GM18511 (cell line): ENCODE measurements around the gene APC2.
"Not testable (repeated sequence)": the region's sequence is repeated elsewhere in the genome, so short reads cannot be mapped to it uniquely, and the experiment has no call there.

Experiments used
- ATAC-seq: cut with Tn5 transposase; IDR thresholded peaks from one replicate; pipeline ENCODE4 v1.9.1; 2021; ENCODE audit warnings: mild to moderate bottlenecking, moderate library complexity; ENCODE audit not compliant: unreplicated experiment

APC2 gene

DNA sequence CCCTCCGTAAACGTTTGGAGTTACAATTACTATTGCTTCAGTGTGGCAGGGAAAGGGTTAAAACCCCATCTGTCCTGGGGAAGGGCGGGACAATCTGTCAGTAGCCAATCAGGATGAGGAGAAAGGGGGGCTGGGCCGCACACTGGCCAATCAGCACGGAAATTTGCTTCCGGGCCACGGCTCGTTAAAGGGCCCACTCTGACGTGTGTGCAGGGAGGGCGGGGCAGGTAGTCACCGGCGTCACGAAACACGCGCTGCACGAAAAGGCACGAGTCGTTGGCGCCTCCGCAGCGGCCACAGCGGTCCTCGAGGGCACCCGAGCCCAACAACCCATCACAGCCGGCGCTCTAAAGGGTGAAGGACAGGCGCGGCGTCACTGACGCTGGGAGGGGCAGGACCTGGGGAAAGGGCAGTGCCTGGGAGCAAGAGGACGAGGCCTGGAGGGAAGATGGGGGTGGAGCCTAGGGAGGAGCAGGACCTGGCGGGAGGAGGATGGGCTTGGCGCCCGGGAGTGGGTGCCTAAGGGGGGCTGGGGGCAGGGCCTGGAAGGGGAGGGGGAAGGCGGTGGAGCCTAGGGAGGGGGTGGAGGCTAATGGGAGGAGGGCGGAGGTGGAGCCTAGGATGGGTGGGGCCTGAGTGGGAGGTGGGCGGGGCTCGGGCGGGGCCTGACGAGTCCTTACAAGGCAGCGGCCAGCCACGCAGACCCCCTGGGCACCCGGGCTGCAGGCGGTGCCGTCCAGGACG is 58.0 kb downstream of the APC2 start:
- no peak for ATAC-seq

- no peak for ATAC-seq
Observed at GRCh38 chr19:1508507-1508856, 58.6 kb downstream of the APC2 start.

DNA sequence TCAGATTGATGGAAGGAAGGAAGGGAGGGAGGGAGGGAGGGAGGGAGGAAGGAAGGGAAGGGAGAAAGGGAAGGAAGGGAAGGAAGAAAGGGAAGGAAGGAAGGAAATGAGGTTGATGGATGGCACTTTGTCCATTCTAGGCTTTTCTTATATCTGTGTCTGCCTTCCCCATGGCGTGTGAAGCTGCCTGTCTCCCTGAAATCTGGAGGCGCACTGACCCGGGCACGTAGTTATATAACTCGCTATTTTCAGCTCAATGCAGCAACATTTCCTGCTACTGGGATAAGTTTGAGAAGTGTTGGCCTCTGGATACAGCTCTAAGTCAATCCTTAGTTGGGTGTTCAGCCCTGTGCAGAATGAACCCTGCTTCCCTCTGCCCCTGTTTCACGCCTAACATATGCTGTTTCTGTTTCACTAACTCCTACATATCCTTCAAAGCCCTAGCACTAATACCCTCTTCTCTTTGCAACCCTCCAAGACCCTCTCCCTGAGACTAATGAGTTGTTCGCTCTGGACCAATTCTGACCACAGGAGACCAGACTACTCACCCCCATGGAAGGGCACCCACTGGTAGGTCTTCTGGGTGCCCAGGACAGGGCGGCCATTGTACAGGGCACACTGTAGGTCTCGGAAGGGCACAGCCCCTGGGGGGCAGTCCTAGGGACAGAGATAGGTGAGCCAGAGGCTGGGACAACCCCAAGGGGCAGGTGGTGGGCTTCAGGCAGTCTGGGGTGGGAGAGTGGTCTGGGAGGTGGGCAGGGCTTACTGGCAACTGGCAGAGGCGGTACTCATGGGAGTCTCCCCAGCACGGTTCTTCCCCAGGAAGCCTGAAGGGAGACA is 59.9 kb downstream of the APC2 start:
- no peak for ATAC-seq

DNA sequence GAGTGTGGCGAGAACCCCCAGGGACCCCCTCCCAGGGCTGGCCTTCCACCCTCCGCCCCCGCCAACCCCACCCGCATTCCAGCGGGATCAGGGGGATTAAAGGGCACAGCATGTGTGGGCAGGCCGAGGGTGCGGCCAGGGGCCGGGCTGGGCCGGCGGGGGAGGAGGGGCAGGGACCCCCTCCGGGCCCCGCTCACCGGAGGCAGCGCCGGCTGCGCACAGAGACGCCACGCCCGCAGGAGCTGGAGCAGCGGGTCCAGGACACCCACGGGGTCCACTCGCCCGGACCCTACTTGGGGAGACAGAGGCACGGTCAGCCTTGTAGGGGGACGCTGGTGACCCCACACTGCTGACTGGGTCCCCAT is 60.5 kb downstream of the APC2 start:
- ATAC-seq, result no peak

GRCh38 chr19:1510807-1511206 is 60.9 kb downstream of the APC2 start:
- no peak for ATAC-seq

DNA sequence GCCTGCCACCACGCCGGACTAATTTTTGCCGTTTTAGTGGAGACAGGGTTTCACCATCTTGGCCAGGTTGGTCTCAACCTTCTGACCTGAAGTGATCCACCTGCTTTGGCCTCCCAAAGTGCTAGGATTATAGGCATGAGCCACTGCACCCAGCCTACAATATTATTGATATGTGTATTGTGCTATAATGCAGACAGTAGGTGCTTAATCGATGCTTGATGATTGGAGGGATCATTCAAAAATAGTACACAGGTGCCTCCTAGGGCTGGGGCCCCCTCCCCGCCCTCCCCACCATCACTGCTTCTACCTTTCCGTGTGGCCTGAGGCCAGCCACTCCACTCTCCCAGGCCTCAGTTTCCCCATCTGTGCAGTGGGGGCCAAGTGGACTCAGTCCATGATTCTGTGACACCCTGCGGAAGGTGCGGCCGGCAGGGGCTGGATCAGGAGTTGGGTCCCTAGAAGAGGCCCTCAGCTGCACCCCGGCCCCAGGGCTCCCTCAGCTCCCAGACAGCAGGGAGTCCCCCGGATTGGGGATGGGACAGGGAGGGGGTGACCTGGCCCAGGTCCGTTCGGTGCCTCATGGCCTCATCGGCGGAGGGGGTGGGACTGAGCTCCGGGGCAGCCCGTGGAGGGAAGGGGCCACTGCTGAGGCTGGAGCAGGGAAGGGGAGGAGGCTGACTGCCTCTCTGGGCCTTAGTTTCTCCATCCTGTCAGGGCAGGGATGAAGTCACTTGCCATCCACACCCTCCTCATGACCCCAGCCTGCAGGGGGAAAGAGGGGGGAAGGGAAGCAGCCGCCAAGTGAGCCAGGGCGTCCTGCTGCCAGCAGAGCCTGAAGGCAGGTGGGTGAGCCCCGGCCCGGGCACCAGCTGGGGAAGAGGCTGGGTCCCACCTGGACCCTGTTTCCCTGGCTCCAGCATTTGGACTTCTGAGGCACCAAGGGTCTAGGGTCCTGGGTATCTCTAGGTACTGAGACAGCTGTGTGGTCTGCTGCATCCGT is 61.7 kb downstream of the APC2 start:
- no peak for ATAC-seq

DNA sequence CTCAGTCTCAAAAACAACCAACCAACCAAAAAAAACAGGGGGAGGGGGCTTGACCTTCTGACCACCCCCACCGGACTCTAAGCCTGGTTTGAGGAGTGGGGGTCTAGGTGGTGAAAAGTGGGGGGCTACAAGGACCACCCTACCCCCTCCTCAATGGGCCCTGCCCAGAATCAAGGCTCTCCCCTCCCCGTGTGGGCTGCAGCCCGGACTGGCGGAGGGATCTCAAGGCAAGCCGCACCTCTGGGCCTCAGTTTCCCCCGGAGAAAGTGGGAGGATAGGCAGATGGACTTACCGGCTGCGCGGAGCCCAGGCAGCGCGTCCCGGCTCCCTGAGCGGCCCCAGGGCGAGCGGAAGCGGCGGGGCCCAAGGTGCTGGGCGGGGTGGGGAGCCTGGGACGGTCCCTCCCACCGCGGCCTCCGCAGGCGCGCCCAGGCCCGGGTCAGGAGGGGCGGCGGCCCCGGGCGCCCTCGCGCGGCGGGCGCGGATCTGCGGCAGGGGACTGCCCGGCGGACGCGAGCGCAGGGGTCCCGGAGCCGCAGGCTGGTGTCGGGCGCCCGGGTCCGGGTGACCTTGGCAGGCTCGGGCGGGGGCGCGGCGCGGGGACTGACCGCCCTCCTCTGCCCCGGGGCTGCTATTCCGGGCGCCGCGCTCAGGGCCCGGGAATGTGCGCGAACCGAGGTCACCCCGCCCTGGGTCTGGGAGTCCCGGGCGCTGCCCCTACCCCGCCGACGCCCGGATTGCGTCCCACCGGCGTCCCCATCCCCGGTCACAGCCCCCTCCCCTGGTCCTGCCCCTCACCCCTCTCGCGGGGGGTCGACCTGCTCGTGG is 63.0 kb downstream of the APC2 start, which contains the start of gene ADAMTSL5:
Gene ADAMTSL5 (minus strand): TSS at position 349 of the 828 bp plus-strand sequence. CDS start 2,076 bp downstream, outside the sequence.
- no peak for ATAC-seq

GRCh38 chr19:1513499-1514294 is 63.8 kb downstream of the APC2 start:
- ATAC-seq, result no peak

DNA sequence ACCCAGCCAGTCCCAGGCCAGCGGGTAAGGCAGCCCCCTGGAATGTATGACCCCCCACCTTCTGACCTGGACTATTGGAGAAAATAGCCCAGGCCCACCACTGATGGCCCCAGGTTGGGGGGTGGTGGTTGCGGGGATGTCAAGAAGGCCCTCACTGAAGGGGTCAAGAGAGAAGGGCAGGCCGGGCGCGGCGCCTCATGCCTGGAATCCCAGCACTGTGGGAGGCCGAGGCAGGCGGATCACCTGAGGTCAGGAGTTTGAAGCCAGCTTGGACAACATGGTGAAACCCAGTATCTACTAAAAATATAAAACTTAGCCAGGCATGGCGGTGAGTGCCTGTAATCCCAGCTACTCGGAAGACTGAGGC is 64.4 kb downstream of the APC2 start:
- no peak for ATAC-seq

GRCh38 chr19:1514986-1515721 is 65.2 kb downstream of the APC2 start:
- ATAC-seq, result no peak

DNA sequence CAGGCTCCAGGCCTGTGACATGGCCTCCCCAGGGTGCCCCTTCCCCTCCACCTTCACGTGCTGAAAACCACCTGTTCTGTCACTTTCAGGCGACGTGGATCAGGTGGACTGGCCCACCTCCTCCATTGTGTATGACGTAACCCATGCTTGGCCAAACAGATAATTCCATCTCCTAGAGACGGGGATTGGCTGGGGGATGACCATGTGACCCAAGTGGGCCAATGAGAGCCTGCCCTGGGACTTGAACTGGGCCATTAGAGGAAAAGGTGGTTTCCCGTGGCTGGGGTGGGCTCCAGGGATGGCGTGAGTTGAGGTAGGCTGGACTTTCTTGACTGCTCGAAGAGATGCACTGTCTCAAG is 66.5 kb downstream of the APC2 start:
- ATAC-seq, result no peak

DNA sequence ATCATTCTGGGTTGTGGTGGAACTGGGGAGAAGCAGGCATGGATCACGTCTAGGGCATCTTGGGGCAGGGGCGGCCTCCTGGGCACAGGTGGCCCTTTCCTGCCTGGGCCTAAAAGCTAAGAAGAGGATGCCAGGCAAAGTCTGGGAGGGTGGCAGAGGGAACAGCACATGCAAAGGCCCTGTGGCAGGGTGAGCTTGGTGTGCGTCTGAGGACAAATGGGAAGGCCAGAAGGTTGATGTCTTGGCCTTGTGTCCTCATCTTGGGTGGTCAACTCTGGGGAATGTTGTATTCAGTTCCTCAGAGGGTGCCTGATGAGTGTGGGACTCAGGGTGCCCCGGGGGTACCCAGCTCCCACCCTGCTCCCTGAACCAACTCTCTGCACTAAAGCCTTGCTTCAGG is 68.5 kb downstream of the APC2 start:
- no peak for ATAC-seq

DNA sequence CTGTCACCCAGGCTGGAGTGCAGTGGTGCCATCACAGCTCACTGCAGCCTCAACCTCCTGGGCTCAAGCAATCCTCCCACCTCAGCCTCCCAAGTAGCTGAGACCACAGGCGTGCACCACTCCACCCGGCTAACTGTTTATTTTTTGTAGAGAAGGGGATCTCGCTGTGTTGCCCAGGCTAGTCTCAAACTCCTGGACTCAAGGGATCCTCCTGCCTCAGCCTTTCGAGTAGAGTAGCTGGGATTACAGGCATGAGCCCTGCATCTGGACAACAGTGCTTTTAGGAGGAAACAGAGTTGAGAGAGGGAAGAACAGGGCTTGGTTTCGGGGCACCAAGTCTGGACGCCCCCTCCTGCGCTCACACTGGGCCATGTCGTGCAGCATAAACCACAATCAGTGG is 69.9 kb downstream of the APC2 start:
- ATAC-seq, result not testable (repeated sequence)

GRCh38 chr19:1520203-1520780 is 70.4 kb downstream of the APC2 start:
- no peak for ATAC-seq

DNA sequence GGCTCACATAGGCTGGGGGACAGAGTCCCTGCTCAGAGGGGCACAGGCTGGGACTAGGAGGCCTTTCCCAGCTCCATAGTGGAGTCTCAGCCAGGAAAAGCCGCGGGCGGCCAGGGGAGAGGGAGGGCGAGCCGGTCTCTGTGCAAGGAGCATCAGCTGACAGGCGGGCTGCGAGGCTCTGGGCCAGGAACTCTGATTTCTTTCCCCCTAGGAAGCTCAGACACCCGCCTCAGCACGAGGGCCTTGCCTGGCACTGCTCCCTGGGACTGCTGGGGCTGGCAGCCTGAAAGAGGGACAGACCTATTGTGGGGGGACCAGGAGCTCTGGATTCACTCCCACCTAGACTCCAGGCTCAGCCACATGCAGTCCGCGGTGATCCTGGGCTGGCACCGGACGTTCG is 71.7 kb downstream of the APC2 start:
- ATAC-seq, result no peak

GRCh38 chr19:1522061-1522460 is 72.1 kb downstream of the APC2 start:
- ATAC-seq, result no peak

DNA sequence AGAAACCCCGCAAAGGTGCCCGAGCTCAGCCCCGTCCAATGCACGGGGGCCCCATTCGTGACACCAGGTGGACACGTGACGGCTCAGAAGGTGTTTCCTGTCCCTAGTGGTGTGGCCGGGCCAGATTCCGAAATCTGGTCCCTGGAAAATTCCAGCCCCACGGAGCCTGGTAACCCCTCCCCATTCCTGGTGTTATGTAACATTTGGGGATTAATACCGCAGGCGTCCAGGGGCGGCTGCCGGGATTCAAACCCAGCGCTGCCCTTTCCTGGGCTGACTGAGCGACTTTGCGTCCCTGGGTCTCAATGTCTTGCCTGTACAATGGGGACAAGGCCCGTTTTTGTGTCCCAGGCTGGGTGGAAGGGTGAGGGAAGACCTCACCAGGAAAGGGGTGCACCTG is 72.9 kb downstream of the APC2 start:
- ATAC-seq, result no peak
